NCI-H2107 treated with DMSO at 0.1 percent for 48 hours (cell line): ENCODE measurements around the gene PKDCC.

ENCODE experiments used
- DNase-seq: peaks from one replicate; lab custom pipeline; 2025; ENCODE audit not compliant: unreplicated experiment; lab: John Stamatoyannopoulos, UW

PKDCC gene

DNA sequence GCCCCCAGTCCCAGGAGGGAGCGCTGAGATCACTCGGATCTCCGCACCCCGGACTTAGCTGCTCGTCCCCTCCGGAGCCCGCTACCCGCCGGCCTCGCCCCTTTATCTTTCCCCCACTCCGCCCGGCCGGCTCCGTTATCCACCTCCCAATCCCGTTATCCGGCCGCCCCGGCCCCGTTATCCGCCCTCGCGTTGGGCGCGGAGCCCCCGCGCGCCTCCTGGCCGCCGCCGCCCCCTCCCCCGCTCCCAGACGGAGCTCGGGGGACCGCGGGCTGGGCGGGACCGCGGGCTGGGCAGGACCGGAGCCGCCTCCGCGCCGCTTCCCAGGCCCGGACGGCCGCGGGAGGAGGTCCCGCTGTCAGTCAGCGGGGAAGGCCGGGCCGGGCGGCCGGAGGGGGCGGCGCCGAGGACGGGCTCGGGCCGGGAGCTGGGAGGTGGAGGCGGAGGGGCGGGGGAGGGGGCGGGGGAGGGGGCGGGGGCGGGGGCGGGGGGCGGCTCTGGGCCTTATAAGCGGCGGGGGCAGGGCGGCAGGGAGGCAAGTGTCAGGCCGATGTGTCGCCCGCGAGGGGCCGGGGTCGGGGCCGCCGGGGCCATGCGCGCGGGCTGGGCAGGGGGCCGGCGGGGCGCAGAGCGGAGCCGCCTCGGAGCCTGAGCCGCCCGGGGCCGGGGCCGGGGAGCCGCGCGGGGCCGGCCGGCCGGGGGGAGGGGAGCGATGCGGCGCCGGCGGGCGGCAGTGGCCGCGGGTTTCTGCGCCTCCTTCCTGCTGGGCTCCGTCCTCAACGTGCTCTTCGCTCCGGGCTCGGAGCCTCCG, at the start of gene PKDCC:
TSS of gene PKDCC (plus strand) at position 534 of the 811 bp plus-strand sequence. CDS start at position 713, 179 bp downstream.
- no peak for DNase-seq

DNA sequence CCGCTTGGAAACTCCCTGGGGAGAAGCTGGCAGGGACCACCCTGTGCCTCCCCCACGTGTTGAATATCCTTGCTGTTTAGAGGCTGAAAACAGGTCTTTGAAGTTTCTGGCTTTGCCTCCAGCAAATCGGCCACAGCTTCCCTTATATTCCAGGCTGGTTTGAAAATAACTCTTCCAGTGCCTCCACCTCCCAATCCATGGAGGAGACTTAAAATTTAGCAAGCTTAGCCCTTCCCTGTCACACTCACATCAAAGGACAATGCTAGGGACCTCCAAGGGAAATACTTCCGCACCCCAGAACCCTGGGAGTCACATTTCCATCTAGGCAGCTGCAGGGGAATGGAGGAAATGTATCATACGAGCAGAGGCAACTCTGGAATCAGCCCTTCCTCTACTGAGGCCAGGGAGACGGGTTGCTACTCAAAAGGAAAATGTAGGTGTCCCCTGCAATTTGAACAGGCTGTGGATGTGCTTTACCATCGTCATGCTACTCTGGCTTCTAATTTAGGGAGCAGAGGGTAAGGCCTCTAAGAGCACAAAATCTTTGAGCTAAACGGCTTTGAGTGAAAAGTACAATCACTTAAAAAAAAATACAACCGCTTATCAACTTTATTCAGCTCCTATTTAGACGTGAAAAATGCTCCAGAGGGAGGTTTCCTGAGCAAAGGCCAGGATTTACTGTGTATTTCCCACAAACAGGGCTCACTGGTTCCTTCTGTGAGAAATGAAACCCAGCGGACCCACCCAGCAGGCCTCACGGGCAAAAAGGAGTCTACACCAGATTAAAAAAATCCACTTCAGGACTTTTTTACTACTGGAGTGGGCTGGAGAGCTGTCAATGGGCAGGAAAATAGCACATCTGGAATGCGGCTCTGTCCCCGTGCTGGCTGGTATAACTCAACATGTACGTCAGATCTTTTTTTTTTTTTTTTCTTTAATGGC, 49.4 kb upstream of the PKDCC start:
- no peak for DNase-seq

DNA sequence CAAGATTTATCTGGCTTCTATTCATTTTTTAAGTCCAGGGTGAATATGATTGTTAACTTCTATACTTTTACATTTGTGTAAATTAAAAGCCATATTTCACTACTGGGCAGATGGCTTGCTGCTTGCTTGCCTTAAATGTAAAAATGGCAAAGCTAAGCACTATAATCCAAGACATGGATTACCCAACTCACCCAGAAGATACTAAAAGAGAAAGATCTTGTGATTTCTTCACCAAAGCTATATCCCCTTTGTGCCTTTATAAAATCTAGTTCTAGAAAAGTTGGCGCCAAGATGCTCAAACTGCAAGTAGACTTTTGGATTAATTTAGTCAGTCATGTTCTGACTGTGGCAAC, 48.7 kb upstream of the PKDCC start:
- no peak for DNase-seq

DNA sequence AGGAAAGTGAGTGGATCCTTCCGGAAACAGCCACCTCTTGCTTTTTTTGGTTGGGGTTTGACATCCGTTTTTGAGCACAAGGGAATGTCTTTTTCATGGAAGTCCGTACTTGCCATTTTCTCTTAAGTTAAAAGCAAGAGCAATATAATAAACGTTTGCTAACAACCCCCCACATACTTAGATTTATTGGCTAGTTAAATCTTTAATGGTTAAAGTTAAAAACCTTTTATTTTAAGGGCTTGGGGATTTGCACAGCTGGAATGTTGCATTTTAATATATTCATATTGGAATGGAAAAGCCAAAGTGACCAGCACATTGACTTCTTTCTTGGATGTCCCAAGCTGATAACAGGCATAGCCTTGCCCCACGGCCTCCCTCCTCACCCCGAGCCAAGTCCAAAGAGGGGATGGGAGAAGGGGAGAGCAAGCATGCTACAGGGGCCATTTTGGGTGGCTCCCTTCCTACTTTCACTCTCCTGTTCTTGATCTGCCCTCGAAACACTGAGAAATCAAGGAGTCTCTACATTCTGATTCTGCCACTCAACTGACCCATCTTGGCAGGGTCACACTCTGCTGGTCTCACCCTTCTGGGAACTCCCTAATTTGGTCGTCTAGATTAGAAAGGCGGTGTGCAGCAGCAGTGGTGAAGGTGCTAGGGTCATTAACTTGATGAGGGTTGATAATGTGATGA, 48.1 kb upstream of the PKDCC start:
- no peak for DNase-seq

- DNase-seq = no peak
Observed at GRCh38 chr2:42001711-42002201, 46.1 kb upstream of the PKDCC start.

- no peak for DNase-seq
Observed at GRCh38 chr2:42007551-42007950, 40.3 kb upstream of the PKDCC start.

- DNase-seq = no peak
Observed at GRCh38 chr2:42008241-42008921, 39.4 kb upstream of the PKDCC start.

DNA sequence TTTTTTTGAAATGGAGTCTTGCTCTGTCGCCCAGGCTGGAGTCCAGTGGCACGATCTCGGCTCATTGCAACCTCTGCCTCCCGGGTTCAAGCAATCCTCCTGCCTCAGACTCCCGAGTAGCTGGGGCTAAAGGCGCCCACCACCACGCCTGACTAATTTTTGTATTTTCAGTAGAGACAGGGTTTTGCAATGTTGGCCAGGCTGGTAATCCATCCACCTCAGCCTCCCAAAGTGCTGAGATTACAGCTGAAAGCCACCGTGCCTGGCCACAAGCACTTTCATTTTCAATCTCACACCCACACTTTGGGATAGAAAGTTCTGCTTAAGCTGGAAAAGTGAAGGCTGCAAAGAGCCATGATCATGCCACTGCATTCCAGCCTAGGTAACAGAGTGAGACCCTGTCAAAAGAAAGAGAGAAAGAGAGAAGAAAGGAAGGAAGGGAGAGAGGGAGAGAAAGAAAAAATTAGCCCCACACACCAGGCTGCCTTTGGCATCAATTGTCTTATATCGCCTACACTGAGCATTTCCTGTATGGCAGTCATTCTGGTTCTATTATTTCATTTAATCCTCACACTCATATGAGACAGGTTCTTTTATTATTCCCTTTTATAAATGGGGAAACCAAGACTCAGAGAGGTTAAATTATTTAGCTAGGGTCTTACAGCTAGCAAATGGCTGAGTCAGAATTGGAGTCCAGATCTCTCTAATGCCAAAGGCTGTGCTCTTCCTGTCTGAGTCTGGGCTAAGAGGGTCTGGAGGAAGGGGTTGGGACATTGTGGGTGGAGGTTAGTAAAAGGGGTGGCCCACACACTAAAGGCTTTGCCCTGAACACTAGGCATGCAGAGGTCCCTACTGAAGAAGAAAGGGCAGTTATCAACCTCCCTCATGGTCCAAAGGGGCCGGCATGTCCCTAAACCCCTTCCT, 37.9 kb upstream of the PKDCC start:
- no peak for DNase-seq

GRCh38 chr2:42010743-42011298, 37.0 kb upstream of the PKDCC start:
- DNase-seq = no peak

- DNase-seq = no peak
Observed at GRCh38 chr2:42012137-42012536, 35.7 kb upstream of the PKDCC start.

DNA sequence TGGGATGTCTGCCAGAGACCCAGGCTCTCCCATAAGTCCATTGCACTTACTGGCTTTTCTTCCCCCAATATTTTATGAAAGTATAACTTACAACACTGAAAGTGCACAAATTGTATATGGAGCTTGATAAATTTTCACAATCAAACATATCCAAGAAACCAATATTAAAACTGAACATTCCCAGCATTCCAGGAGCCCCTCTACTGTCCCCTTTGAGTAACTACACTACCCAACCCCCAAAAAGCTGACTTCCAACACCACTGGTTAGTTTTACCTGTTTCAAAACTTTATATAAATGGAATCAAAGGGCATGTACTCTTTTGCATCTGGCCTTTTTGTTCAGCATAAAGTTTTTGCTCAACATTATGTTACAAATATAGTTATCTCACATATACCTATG, 35.2 kb upstream of the PKDCC start:
- DNase-seq = no peak

- DNase-seq = no peak
Observed at GRCh38 chr2:42013409-42013808, 34.4 kb upstream of the PKDCC start.

GRCh38 chr2:42021464-42021863, 26.4 kb upstream of the PKDCC start:
- no peak for DNase-seq

DNA sequence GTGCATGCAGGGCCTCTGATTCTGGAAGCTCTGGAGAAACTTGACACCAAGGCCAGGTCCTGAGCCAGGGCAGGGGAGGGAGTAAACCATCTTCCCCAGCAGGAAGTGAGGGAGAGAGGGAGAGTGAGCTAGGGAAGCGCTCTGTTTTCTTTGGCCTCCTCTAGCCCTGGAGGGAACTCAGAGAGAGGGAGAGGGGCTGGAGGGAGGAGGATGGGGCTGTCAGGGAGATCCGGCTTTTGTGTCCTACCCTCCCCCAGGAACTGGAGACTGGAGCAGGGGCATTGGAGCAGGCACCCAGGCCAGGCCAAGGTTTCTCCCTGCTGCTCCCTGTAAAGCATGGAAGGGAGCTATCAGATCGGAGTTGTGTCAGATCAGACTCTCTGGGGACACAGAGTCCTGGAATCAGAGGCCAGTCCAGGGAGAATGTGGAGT, 22.7 kb upstream of the PKDCC start:
- DNase-seq = no peak

- no peak for DNase-seq
Observed at GRCh38 chr2:42026272-42026671, 21.5 kb upstream of the PKDCC start.

GRCh38 chr2:42028571-42029148, 19.2 kb upstream of the PKDCC start:
- no peak for DNase-seq

- no peak for DNase-seq
Observed at GRCh38 chr2:42029171-42029570, 18.6 kb upstream of the PKDCC start.

GRCh38 chr2:42029639-42030199, 18.1 kb upstream of the PKDCC start:
- no peak for DNase-seq
